GM12872 (cell line): ENCODE results near the gene ARHGAP40.

ENCODE experiments used
- CTCF ChIP-seq: IDR thresholded peaks from 3 replicates; pipeline ENCODE4 v1.5.1; 2011; ENCODE audit warnings: low read depth, mild to moderate bottlenecking, low read length, moderate library complexity; ENCODE audit not compliant: insufficient read depth

The ARHGAP40 gene

GRCh38 chr20:38664284-38664683 lies 62.7 kb downstream of the ARHGAP40 start:
- TF ChIP-seq CTCF = no peak

GRCh38 chr20:38665094-38665493 lies 63.5 kb downstream of the ARHGAP40 start:
- TF ChIP-seq CTCF = no peak

- no peak for TF ChIP-seq CTCF
These were observed 64.1 kb downstream of the ARHGAP40 start for GRCh38 chr20:38665506-38666285.

- no peak for TF ChIP-seq CTCF
These were observed 65.9 kb downstream of the ARHGAP40 start for GRCh38 chr20:38667417-38667956.

- no peak for TF ChIP-seq CTCF
These were observed 68.1 kb downstream of the ARHGAP40 start for GRCh38 chr20:38669688-38670087.

- TF ChIP-seq CTCF = no peak
These were observed 69.2 kb downstream of the ARHGAP40 start for GRCh38 chr20:38670786-38671185.

GRCh38 chr20:38671186-38671585 lies 69.6 kb downstream of the ARHGAP40 start:
- TF ChIP-seq CTCF = no peak
